ENCODE results near the gene TFAP2E. TPM values are rescaled to one million over a fixed set of nuclear protein-coding genes. Genes with fewer than 3 reads are reported as not detected.

TFAP2E gene
- total RNA-seq, 1 experiment from 2014 or later, result 0.26 TPM

DNA sequence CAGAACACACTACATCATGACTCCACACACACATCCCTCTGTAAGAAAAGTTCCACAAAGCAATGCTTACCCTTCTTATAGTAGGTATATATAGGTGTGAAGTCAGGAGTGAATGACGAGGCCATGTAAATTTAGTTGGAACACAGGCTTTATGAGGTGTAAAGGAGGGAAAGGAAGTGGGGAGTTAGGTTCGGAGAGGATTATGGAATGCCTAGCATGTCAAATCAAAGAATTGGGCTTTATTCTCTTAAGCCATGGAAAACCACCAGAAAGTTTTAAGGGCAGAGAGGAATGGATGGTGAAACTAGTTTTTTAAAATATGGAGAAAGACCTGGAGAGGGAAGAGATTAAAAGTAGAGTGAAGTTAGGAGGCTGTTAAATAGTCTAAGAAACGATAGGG lies 26.3 kb downstream of the TFAP2E start:
- Histone ChIP-seq H3K4me2 (ENCODE audit: low read length) (no peak overlapping the region), H3K27me3 (ENCODE audit: low read length) (no peaks in the 10 kb centered on the region), H3K36me3 (ENCODE audit: low read depth, low read length) (peaks cover 48% of the 10 kb centered on the region), H3K4me3 (ENCODE audit: low read length) (no peak overlapping the region), H3K27ac (ENCODE audit: low read length) (no peak overlapping the region), H3K4me1 (ENCODE audit: insufficient read depth, low read length) (no peaks in the 10 kb centered on the region), H3K9me2 (replicated peaks; ENCODE audit: low read length) (no peaks in the 10 kb centered on the region), H3K9ac (ENCODE audit: low read length) (no peak overlapping the region), H3F3A (ENCODE audit: low read length, unreplicated experiment) (no peaks in the 10 kb centered on the region), H2AFZ (ENCODE audit: low read length) (no peak overlapping the region), H3K79me2 (ENCODE audit: low read length) (no peaks in the 10 kb centered on the region), H3K9me3 (ENCODE audit: low read length) (no peaks in the 10 kb centered on the region), H4K20me1 (ENCODE audit: low read length) (no peaks in the 10 kb centered on the region)
- ChIA-PET CTCF (no interaction called here), POLR2A (ENCODE audit: unreplicated experiment) (interaction anchor here (0.6 kb wide), 1 partner anchor 10 kb away, joined by 5 read pairs; no protein-coding TSS in a partner anchor)
- ATAC-seq, result no peak
- TF ChIP-seq, protein P1, sequence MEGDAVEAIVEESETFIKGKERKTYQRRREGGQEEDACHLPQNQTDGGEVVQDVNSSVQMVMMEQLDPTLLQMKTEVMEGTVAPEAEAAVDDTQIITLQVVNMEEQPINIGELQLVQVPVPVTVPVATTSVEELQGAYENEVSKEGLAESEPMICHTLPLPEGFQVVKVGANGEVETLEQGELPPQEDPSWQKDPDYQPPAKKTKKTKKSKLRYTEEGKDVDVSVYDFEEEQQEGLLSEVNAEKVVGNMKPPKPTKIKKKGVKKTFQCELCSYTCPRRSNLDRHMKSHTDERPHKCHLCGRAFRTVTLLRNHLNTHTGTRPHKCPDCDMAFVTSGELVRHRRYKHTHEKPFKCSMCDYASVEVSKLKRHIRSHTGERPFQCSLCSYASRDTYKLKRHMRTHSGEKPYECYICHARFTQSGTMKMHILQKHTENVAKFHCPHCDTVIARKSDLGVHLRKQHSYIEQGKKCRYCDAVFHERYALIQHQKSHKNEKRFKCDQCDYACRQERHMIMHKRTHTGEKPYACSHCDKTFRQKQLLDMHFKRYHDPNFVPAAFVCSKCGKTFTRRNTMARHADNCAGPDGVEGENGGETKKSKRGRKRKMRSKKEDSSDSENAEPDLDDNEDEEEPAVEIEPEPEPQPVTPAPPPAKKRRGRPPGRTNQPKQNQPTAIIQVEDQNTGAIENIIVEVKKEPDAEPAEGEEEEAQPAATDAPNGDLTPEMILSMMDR (conservative IDR thresholded peaks at IDR 0.05; ENCODE audit: low read depth, low read length), result no peak
- TF ChIP-seq EZH2phosphoT487 (IDR thresholded peaks at IDR 0.05; ENCODE audit: borderline replicate concordance, low read length), result no peak
- no peak for TF ChIP-seq EZH2 (IDR thresholded peaks at IDR 0.05; ENCODE audit: low read length, unreplicated experiment)
- DNase-seq, result no peak
- intact Hi-C loops (cut with micrococcal nuclease), result no loop called here
- BruUV-seq (replicated peaks), result no TSS peak

DNA sequence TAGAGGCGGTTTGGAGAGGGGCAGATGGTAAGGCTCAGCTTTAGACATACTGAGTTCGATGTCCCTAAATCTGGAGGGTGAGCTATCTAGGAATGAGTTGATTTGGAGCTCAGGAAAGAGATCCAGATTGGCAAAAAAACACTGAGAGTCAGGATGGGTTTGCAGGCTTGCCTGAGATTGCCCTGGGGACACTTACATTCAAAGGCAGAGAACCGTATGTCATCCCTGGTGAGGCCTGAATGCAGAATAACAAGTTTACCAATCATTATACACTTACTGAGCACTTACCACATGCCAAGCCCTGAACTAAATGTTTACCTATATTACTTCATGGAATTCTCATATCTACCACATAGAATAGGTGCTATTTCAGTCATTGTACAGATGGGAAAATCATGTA lies 27.5 kb downstream of the TFAP2E start:
- no peaks in the 10 kb centered on the region for H4K20me1 ChIP-seq (ENCODE audit: low read length)
- no peak overlapping the region for H2AFZ ChIP-seq (ENCODE audit: low read length)
- DNase-seq (no peak), ATAC-seq (no peak)
- POLR2A ChIA-PET (ENCODE audit: unreplicated experiment), result no interaction called here
- intact Hi-C loops (cut with micrococcal nuclease), result no loop called here
- TF ChIP-seq EZH2phosphoT487 (IDR thresholded peaks at IDR 0.05; ENCODE audit: borderline replicate concordance, low read length), result no peak
- TF ChIP-seq EZH2 (IDR thresholded peaks at IDR 0.05; ENCODE audit: low read length, unreplicated experiment), result no peak
- TF ChIP-seq, protein P1 (conservative IDR thresholded peaks at IDR 0.05; ENCODE audit: low read depth, low read length), result no peak
- H3K4me2 ChIP-seq (ENCODE audit: low read length), result no peak overlapping the region
- H3K79me2 ChIP-seq (ENCODE audit: low read length), result peaks cover 6% of the 10 kb centered on the region; the same call in 1 of the 2 replicates
- no TSS peak for BruUV-seq (replicated peaks)
- H3K4me3 ChIP-seq (ENCODE audit: low read length), result no peak overlapping the region
- no peaks in the 10 kb centered on the region for H3K27me3 ChIP-seq (ENCODE audit: low read length)
- H3K9me3 ChIP-seq (ENCODE audit: low read length), result no peaks in the 10 kb centered on the region
- H3K4me1 ChIP-seq (ENCODE audit: insufficient read depth, low read length), result no peaks in the 10 kb centered on the region
- no peaks in the 10 kb centered on the region for H3K9me2 ChIP-seq (replicated peaks; ENCODE audit: low read length)
- no peak overlapping the region for H3K9ac ChIP-seq (ENCODE audit: low read length)
- H3K36me3 ChIP-seq (ENCODE audit: low read depth, low read length), result peaks cover 58% of the 10 kb centered on the region
- CTCF ChIA-PET, result no interaction called here
- H3K27ac ChIP-seq (ENCODE audit: low read length), result no peak overlapping the region
- no peaks in the 10 kb centered on the region for H3F3A ChIP-seq (ENCODE audit: low read length, unreplicated experiment)

DNA sequence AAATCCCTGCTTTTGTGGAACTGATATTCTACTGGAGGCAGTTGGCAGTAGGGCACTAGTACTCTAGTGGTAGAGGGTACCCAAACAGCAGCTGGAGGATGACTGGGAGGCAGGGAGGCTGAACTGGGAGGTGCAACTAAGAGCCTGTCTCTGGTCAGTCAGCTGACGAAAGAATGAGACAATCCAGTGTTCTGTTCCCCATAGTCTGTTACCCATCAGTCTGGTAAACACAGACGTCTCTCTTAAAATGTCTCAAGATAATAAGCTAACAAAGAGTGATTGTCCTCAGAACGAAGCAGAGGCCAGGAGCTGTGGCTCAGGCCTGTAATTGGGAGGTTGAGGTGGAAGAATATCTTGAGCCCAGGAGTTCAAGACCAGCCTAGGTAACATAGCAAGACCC lies 30.4 kb downstream of the TFAP2E start:
- Histone ChIP-seq H2AFZ (ENCODE audit: low read length) (no peak overlapping the region), H3K9ac (ENCODE audit: low read length) (no peak overlapping the region), H3K4me3 (ENCODE audit: low read length) (no peak overlapping the region), H3K9me2 (replicated peaks; ENCODE audit: low read length) (no peaks in the 10 kb centered on the region), H3K9me3 (ENCODE audit: low read length) (no peaks in the 10 kb centered on the region), H3K4me2 (ENCODE audit: low read length) (no peak overlapping the region), H3K4me1 (ENCODE audit: insufficient read depth, low read length) (no peaks in the 10 kb centered on the region), H3K36me3 (ENCODE audit: low read depth, low read length) (peaks cover 76% of the 10 kb centered on the region), H3F3A (ENCODE audit: low read length, unreplicated experiment) (no peaks in the 10 kb centered on the region), H3K27me3 (ENCODE audit: low read length) (no peaks in the 10 kb centered on the region), H3K27ac (ENCODE audit: low read length) (no peak overlapping the region), H4K20me1 (ENCODE audit: low read length) (peaks cover 14% of the 10 kb centered on the region), H3K79me2 (ENCODE audit: low read length) (peaks cover 33% of the 10 kb centered on the region)
- BruUV-seq (replicated peaks), result no TSS peak
- intact Hi-C loops (cut with micrococcal nuclease), result no loop called here
- ATAC-seq (no peak), DNase-seq (no peak)
- ChIA-PET POLR2A (ENCODE audit: unreplicated experiment) (no interaction called here), CTCF (no interaction called here)
- TF ChIP-seq EZH2phosphoT487 (IDR thresholded peaks at IDR 0.05; ENCODE audit: borderline replicate concordance, low read length), result no peak
- TF ChIP-seq, protein P1 (conservative IDR thresholded peaks at IDR 0.05; ENCODE audit: low read depth, low read length), result no peak
- no peak for TF ChIP-seq EZH2 (IDR thresholded peaks at IDR 0.05; ENCODE audit: low read length, unreplicated experiment)

All from PC-3 (cell line).